Measurements from ENCODE around the gene PHF21B.
"Not testable (repeated sequence)": the region's sequence is repeated elsewhere in the genome, so short reads cannot be mapped to it uniquely, and the experiment has no call there.

The PHF21B gene

GRCh38 chr22:44865193-44866057 is 144.4 kb downstream of the PHF21B start:
- TF ChIP-seq HDGF (IDR thresholded peaks at IDR 0.05; ENCODE audit: borderline replicate concordance) = no peak
- TF ChIP-seq CTBP1 (IDR thresholded peaks at IDR 0.05; ENCODE audit: borderline replicate concordance) = no peak
- no peak for TF ChIP-seq TARDBP (IDR thresholded peaks at IDR 0.05)
- TF ChIP-seq ARNT (IDR thresholded peaks at IDR 0.05) = no peak
- no peak for TF ChIP-seq SP1 (IDR thresholded peaks at IDR 0.05)
- TF ChIP-seq, protein P1, sequence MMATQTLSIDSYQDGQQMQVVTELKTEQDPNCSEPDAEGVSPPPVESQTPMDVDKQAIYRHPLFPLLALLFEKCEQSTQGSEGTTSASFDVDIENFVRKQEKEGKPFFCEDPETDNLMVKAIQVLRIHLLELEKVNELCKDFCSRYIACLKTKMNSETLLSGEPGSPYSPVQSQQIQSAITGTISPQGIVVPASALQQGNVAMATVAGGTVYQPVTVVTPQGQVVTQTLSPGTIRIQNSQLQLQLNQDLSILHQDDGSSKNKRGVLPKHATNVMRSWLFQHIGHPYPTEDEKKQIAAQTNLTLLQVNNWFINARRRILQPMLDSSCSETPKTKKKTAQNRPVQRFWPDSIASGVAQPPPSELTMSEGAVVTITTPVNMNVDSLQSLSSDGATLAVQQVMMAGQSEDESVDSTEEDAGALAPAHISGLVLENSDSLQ (IDR thresholded peaks at IDR 0.05) = no peak
- POLR2A ChIA-PET = no interaction called here
- DNase-seq (ENCODE audit: extremely low spot score) = no peak
- CTCF ChIA-PET = no interaction called here

GRCh38 chr22:44862981-44863860 is 146.6 kb downstream of the PHF21B start:
- TF ChIP-seq FOXK2 (IDR thresholded peaks at IDR 0.05) = no peak
- TF ChIP-seq ZNF384 (IDR thresholded peaks at IDR 0.05) = no peak
- no peak for TF ChIP-seq LEF1 (IDR thresholded peaks at IDR 0.05; ENCODE audit: borderline replicate concordance)
- TF ChIP-seq NFRKB (IDR thresholded peaks at IDR 0.05) = no peak
- no peak for TF ChIP-seq HDGF (IDR thresholded peaks at IDR 0.05; ENCODE audit: borderline replicate concordance)
- no peak for DNase-seq (ENCODE audit: extremely low spot score)
- CTCF ChIA-PET = no interaction called here
- POLR2A ChIA-PET = no interaction called here

- TF ChIP-seq SUZ12 (IDR thresholded peaks at IDR 0.05) (no peak), BHLHE40 (IDR thresholded peaks at IDR 0.05; ENCODE audit: borderline replicate concordance) (no peak), CTBP1 (IDR thresholded peaks at IDR 0.05; ENCODE audit: borderline replicate concordance) (no peak), HDGF (IDR thresholded peaks at IDR 0.05; ENCODE audit: borderline replicate concordance) (no peak), FOXM1 (IDR thresholded peaks at IDR 0.05; ENCODE audit: borderline replicate concordance) (no peak), SP1 (IDR thresholded peaks at IDR 0.05) (no peak), TARDBP (IDR thresholded peaks at IDR 0.05) (no peak), FOXA1 (IDR thresholded peaks at IDR 0.05) (no peak), FOXK2 (IDR thresholded peaks at IDR 0.05) (no peak), NFRKB (IDR thresholded peaks at IDR 0.05) (no peak), ARNT (IDR thresholded peaks at IDR 0.05) (no peak), L3MBTL2 (conservative IDR thresholded peaks at IDR 0.05) (no peak), LEF1 (IDR thresholded peaks at IDR 0.05; ENCODE audit: borderline replicate concordance) (no peak), ZNF384 (IDR thresholded peaks at IDR 0.05) (no peak), ELF4 (IDR thresholded peaks at IDR 0.05) (no peak)
- TF ChIP-seq, protein P1 (IDR thresholded peaks at IDR 0.05) = no peak
- ChIA-PET CTCF (no interaction called here), POLR2A (no interaction called here)
- DNase-seq (ENCODE audit: extremely low spot score) = no peak
Measured at GRCh38 chr22:44862281-44862680, 147.5 kb downstream of the PHF21B start.

- POLR2A ChIA-PET = no interaction called here
- TF ChIP-seq FOXK2 (IDR thresholded peaks at IDR 0.05) (no peak), FOXM1 (IDR thresholded peaks at IDR 0.05; ENCODE audit: borderline replicate concordance) (no peak), TARDBP (IDR thresholded peaks at IDR 0.05) (no peak), BHLHE40 (IDR thresholded peaks at IDR 0.05; ENCODE audit: borderline replicate concordance) (no peak), LEF1 (IDR thresholded peaks at IDR 0.05; ENCODE audit: borderline replicate concordance) (no peak), ZNF384 (IDR thresholded peaks at IDR 0.05) (no peak), FOXA1 (IDR thresholded peaks at IDR 0.05) (no peak), SP1 (IDR thresholded peaks at IDR 0.05) (no peak), HDGF (IDR thresholded peaks at IDR 0.05; ENCODE audit: borderline replicate concordance) (no peak), ELF4 (IDR thresholded peaks at IDR 0.05) (no peak), CTBP1 (IDR thresholded peaks at IDR 0.05; ENCODE audit: borderline replicate concordance) (no peak)
- TF ChIP-seq, protein P1 (IDR thresholded peaks at IDR 0.05) = no peak
- DNase-seq (ENCODE audit: extremely low spot score) = no peak
- CTCF ChIA-PET = no interaction called here
Measured at GRCh38 chr22:44861245-44861644, 148.6 kb downstream of the PHF21B start.

DNA sequence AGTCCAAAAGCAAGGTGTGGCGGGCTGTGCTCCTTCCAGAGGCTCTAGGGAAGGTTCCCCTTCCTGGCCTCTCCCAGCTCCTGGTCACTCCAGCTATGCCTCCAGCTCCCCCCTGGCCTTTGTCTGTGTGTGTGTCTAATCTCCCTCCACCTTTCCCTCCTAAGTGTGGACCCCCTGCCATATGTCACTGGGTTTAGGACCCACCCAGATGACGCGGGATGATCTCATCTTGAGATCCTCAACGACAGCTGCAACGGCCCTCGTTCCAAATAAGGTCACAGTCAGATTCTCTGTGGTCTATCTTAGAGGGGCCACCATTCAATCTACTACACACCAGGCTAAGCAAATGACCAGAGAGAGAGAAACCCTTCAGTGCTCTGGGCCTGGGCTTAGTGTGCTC is 149.5 kb downstream of the PHF21B start:
- TF ChIP-seq ELF4 (IDR thresholded peaks at IDR 0.05) (no peak), LEF1 (IDR thresholded peaks at IDR 0.05; ENCODE audit: borderline replicate concordance) (no peak), FOXK2 (IDR thresholded peaks at IDR 0.05) (no peak), SP1 (IDR thresholded peaks at IDR 0.05) (no peak), FOXA1 (IDR thresholded peaks at IDR 0.05) (no peak), SUZ12 (IDR thresholded peaks at IDR 0.05) (no peak), HDGF (IDR thresholded peaks at IDR 0.05; ENCODE audit: borderline replicate concordance) (no peak)
- DNase-seq (ENCODE audit: extremely low spot score) = no peak
- ChIA-PET CTCF (no interaction called here), POLR2A (no interaction called here)

DNA sequence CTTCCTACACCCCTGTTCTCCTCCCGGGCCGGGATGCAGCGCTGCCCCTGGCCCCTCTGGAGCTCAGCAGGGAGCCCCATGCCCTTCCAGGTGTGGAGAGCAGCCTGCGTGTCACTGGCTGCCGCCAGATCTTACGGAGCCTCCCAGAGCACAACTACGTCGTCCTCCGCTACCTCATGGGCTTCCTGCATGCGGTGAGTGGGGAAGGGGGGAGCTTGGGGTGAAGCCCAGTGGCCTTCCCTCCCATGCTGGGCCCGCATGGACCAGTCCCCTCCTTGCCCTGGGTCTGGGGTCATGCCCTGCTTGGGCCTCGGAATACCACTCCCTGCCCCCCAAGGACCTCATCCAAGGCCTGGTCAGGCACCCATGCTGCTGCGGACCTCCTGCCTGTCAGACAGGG is 150.2 kb downstream of the PHF21B start:
- TF ChIP-seq FOXA1 (IDR thresholded peaks at IDR 0.05) = no peak
- no peak for TF ChIP-seq FOXM1 (IDR thresholded peaks at IDR 0.05; ENCODE audit: borderline replicate concordance)
- no peak for TF ChIP-seq CTBP1 (IDR thresholded peaks at IDR 0.05; ENCODE audit: borderline replicate concordance)
- no peak for TF ChIP-seq SP1 (IDR thresholded peaks at IDR 0.05)
- TF ChIP-seq LEF1 (IDR thresholded peaks at IDR 0.05; ENCODE audit: borderline replicate concordance) = no peak
- no peak for TF ChIP-seq FOXK2 (IDR thresholded peaks at IDR 0.05)
- TF ChIP-seq HDGF (IDR thresholded peaks at IDR 0.05; ENCODE audit: borderline replicate concordance) = no peak
- no peak for TF ChIP-seq ELF4 (IDR thresholded peaks at IDR 0.05)
- TF ChIP-seq ARNT (IDR thresholded peaks at IDR 0.05) = no peak
- ChIA-PET CTCF (no interaction called here), POLR2A (no interaction called here)
- no peak for DNase-seq (ENCODE audit: extremely low spot score)

DNA sequence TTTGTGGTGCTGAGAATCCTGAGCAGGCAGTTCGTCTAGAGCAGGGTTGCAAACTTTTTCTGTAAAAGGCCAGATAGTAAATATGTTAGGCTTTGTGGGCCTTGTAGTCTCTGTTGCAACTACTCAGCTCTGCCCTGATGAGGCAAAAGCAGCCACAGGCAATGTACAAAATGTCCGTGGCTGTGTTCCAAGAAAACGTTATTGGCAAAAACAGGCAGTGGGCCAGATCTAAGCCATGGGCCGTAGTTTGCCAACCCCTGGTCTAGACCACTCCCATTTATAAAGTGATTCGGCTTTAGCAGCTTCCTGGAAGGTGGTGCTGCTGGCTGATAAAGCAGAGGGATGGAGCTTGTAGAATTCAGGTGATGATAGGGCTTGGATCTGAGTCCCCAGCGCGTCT is 151.0 kb downstream of the PHF21B start:
- POLR2A ChIA-PET; DNase-seq (ENCODE audit: extremely low spot score); CTCF ChIA-PET: not testable (repeated sequence)

All from HEK293T (cell line).